ENCODE measurements around the gene PODXL. TPM values are rescaled to one million over a fixed set of nuclear protein-coding genes. Genes with fewer than 3 reads are reported as not detected.

Gene PODXL
- total RNA-seq, 2 donors from 2014 or later, result 23.0 to 50.8 TPM

DNA sequence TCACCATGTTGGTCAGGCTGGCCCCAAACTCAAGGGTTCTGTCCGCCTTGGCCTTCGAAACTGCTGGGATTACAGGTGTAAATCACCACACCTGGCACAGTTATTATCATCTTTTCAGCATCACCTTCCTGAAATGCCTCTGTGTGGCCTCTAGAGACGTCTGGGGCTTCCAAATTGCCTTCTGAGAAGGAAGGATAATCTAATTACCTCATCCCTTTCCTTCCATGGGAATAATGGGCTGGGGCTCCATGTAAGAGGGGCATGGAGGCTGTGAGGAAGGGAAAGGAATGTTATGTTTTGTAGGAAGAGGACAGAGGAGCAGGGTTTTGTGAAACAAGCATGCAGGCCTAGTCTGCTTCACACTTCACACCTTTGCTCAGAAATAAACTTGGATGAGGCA, 22.2 kb upstream of the PODXL start:
- ATAC-seq (ENCODE audit: insufficient number of reproducible peaks, low FRiP score, low read depth) (no peak), DNase-seq (ENCODE audit: low spot score) (no peak)
- peaks cover 4 to 10% of the 10 kb centered on the region in 2 donors for H3K4me1 ChIP-seq (ENCODE audit: control insufficient read depth in 1 of 2, low read depth in 2 of 2)
- no peaks in the 10 kb centered on the region for H3K27me3 ChIP-seq (replicated peaks; ENCODE audit: insufficient read depth)
- TF ChIP-seq CTCF (IDR thresholded peaks at IDR 0.05), result no peak
- no peak overlapping the region for H3K4me3 ChIP-seq
- no peaks in the 10 kb centered on the region for H3K9me3 ChIP-seq
- no peak overlapping the region for H3K27ac ChIP-seq
- no peaks in the 10 kb centered on the region for H3K36me3 ChIP-seq

GRCh38 chr7:131574741-131575140, 18.3 kb upstream of the PODXL start:
- H3K4me3 ChIP-seq, result no peak overlapping the region
- H3K27me3 ChIP-seq (replicated peaks; ENCODE audit: insufficient read depth), result no peaks in the 10 kb centered on the region
- no peaks in the 10 kb centered on the region for H3K36me3 ChIP-seq
- H3K27ac ChIP-seq, result no peak overlapping the region
- ATAC-seq (ENCODE audit: insufficient number of reproducible peaks, low FRiP score, low read depth) (no peak), DNase-seq (ENCODE audit: low spot score) (no peak)
- TF ChIP-seq CTCF (IDR thresholded peaks at IDR 0.05), result no peak
- no peaks in the 10 kb centered on the region for H3K4me1 ChIP-seq (ENCODE audit: control insufficient read depth in 1 of 2, low read depth in 2 of 2)
- H3K9me3 ChIP-seq, result no peaks in the 10 kb centered on the region

DNA sequence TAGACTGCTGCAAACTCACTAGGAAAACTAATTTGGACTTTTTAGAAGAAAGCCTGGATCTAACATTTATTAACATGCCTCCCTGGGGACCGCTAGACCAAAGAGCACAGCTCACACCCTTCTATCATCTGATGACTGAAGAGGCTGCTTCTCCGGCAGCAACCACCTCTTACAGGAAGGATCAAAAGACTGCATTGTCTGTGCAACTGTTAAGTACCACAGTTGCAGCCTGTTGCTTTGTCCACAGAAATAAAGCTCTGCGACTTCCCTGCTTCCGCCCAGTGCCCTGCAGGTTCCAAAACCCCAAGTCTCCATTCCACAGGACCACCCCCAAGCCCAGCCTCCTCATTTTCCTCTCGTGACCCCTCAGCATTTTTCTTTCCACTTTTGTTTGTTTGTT, 14.0 kb upstream of the PODXL start:
- ATAC-seq (ENCODE audit: insufficient number of reproducible peaks, low FRiP score, low read depth), result no peak

DNA sequence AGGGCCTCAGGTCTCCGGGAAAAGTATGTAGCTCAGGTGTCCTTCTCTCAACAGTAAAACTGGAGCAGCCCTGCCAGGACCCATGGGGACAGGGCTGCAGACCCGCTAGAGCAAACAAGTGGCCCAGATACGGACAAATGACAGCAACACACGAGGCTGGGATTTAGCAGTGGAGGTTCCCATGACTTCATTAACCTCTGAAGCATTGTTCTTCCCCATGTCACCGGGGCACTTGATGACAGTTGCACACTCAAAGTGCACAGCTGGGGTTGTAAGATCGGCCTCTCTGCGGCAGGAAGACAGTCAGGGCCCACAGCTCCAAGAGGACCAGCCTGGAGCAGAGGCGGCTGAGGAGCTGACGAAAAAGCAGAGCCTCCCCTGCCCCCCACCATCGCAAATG, 12.5 kb upstream of the PODXL start:
- H3K36me3 ChIP-seq, result no peaks in the 10 kb centered on the region
- no peaks in the 10 kb centered on the region for H3K9me3 ChIP-seq
- H3K27ac ChIP-seq, result no peak overlapping the region
- H3K4me3 ChIP-seq, result no peak overlapping the region
- H3K27me3 ChIP-seq (replicated peaks; ENCODE audit: insufficient read depth), result no peaks in the 10 kb centered on the region
- TF ChIP-seq CTCF (IDR thresholded peaks at IDR 0.05), result no peak
- ATAC-seq (ENCODE audit: insufficient number of reproducible peaks, low FRiP score, low read depth), result no peak
- no peaks in the 10 kb centered on the region for H3K4me1 ChIP-seq (ENCODE audit: control insufficient read depth in 1 of 2, low read depth in 2 of 2)
- no peak for DNase-seq (ENCODE audit: low spot score)

More for the DNA sequence above, 14.0 kb upstream of the PODXL start:
- no peak for DNase-seq (ENCODE audit: low spot score)
- no peak for TF ChIP-seq CTCF (IDR thresholded peaks at IDR 0.05)
- H3K9me3 ChIP-seq, result no peaks in the 10 kb centered on the region
- no peak overlapping the region for H3K4me3 ChIP-seq
- no peaks in the 10 kb centered on the region for H3K36me3 ChIP-seq
- no peaks in the 10 kb centered on the region for H3K4me1 ChIP-seq (ENCODE audit: control insufficient read depth in 1 of 2, low read depth in 2 of 2)
- no peak overlapping the region for H3K27ac ChIP-seq
- H3K27me3 ChIP-seq (replicated peaks; ENCODE audit: insufficient read depth), result no peaks in the 10 kb centered on the region

DNA sequence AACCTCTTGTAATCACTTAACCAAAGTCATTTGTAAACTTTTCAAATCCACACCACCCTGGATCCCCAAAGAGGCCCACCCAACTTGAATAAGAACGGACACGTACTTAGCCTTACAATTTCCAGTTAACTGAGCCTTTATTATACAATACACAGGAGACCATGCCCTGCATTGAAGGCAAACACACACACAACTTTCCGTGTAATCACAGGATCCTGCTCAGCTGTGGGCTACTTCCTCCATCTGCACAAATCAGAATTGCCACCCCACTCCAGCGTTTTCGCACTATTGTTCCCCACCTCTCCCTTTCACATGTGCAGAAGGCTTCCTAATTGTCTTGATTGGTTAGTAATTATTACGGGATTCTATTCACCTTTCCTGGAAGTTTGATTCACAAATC, 12.1 kb upstream of the PODXL start:
- TF ChIP-seq CTCF (IDR thresholded peaks at IDR 0.05), result no peak
- no peak for ATAC-seq (ENCODE audit: insufficient number of reproducible peaks, low FRiP score, low read depth)

More for the DNA sequence above, 12.1 kb upstream of the PODXL start:
- Histone ChIP-seq H3K9me3 (no peaks in the 10 kb centered on the region), H3K36me3 (no peaks in the 10 kb centered on the region), H3K27ac (no peak overlapping the region), H3K4me1 (ENCODE audit: control insufficient read depth in 1 of 2, low read depth in 2 of 2) (no peaks in the 10 kb centered on the region), H3K4me3 (no peak overlapping the region), H3K27me3 (replicated peaks; ENCODE audit: insufficient read depth) (no peaks in the 10 kb centered on the region)
- no peak for DNase-seq (ENCODE audit: low spot score)
